Fibroblast of lung (primary cell): ENCODE data around the gene DUS1L. TPM values are rescaled to one million over a fixed set of nuclear protein-coding genes. Genes with fewer than 3 reads are reported as not detected.
A peak's percentile ranks its signal among the peaks of the same experiment; 100 is the strongest.
"Not testable (repeated sequence)": the region's sequence is repeated elsewhere in the genome, so short reads cannot be mapped to it uniquely, and the experiment has no call there.

Experiments used
- DNase-seq, 2 donors: peaks; one replicate each; pipeline versions ENCODE4 v3.0.0 to v3.0.0-alpha.2; 2010; ENCODE audit warnings: low read depth in 2 of 2
- H2AFZ ChIP-seq: 2 replicates; pipeline ENCODE4 v1.5.1; 2012; ENCODE audit warnings: low read length, control low read depth, inconsistent platforms
- H3K27ac ChIP-seq: 2 replicates; pipeline ENCODE4 v1.5.1; 2011; ENCODE audit warnings: low read length, control low read depth; ENCODE audit not compliant: insufficient read depth
- H3K27me3 ChIP-seq: 2 replicates; pipeline ENCODE4 v1.5.1; 2011; ENCODE audit warnings: mild to moderate bottlenecking, low read length; ENCODE audit not compliant: control insufficient read depth, insufficient read depth
- H3K36me3 ChIP-seq: 2 replicates; pipeline ENCODE4 v1.5.1; 2011; ENCODE audit warnings: low read length; ENCODE audit not compliant: control insufficient read depth, insufficient read depth
- H3K4me1 ChIP-seq: 2 replicates; pipeline ENCODE4 v1.5.1; 2011; ENCODE audit warnings: low read length; ENCODE audit not compliant: control insufficient read depth, insufficient read depth; ENCODE audit errors: extremely low read depth
- H3K4me2 ChIP-seq: 2 replicates; pipeline ENCODE4 v1.5.1; 2011; ENCODE audit warnings: low read length, control low read depth; ENCODE audit not compliant: insufficient read depth; ENCODE audit errors: extremely low read depth
- H3K4me3 ChIP-seq, 4 experiments: fragments of 200-600 bp in 1 of 4; sonication (generic) in 1 of 4; replicated peaks in 1 of 4; 2 replicates each; pipeline ENCODE4 v1.5.1; 2011 to 2016; ENCODE audit warnings: low read length in 4 of 4, low read depth in 3 of 4, mild to moderate bottlenecking in 3 of 4, control low read depth in 2 of 4, inconsistent platforms in 1 of 4, mixed read lengths in 1 of 4; ENCODE audit not compliant: insufficient read depth in 1 of 4; ENCODE audit errors: control extremely low read depth in 1 of 4
- H3K79me2 ChIP-seq: 2 replicates; pipeline ENCODE4 v1.5.1; 2012; ENCODE audit warnings: mild to moderate bottlenecking, low read length, inconsistent platforms; ENCODE audit not compliant: control insufficient read depth, insufficient read depth
- H3K9ac ChIP-seq: 2 replicates; pipeline ENCODE4 v1.5.1; 2011; ENCODE audit warnings: mild to moderate bottlenecking, low read length, control low read depth; ENCODE audit not compliant: insufficient read depth
- H3K9me3 ChIP-seq: 2 replicates; pipeline ENCODE4 v1.5.1; 2012; ENCODE audit warnings: low read depth, low read length; ENCODE audit not compliant: control insufficient read depth, insufficient read depth
- H4K20me1 ChIP-seq: 2 replicates; pipeline ENCODE4 v1.5.1; 2011; ENCODE audit warnings: low read length; ENCODE audit not compliant: control insufficient read depth, insufficient read depth; ENCODE audit errors: extremely low read depth
- CTCF ChIP-seq, 2 donors: IDR thresholded peaks in 1 of 2; conservative IDR thresholded peaks in 1 of 2; 1 replicate in 1 of 2; 2 replicates in 1 of 2; pipeline ENCODE4 v1.5.1; 2011 to 2012; ENCODE audit warnings: low read length in 2 of 2, control low read depth in 1 of 2, inconsistent platforms in 1 of 2, low read depth in 1 of 2, mild to moderate bottlenecking in 1 of 2
- EZH2 ChIP-seq: IDR thresholded peaks from 2 replicates; pipeline ENCODE4 v1.5.1; 2012; ENCODE audit warnings: low read length, control low read depth, mild to moderate bottlenecking; ENCODE audit errors: missing control alignments
- polyA plus RNA-seq, 2 donors: library from polyadenylated mRNA; depleted of rRNA in 1 of 2; stranded (reverse) in 1 of 2; unstranded in 1 of 2; fragments of >200 nt; gene quantifications; 2 replicates each; pipeline ENCODE4 v1.2.1, GENCODE V29; 2011 to 2012; ENCODE audit warnings: missing spikeins in 1 of 2
- total RNA-seq: library from RNA; depleted of rRNA; stranded (reverse); fragments of >200 nt; gene quantifications from 2 replicates; pipeline ENCODE4 v1.2.1, GENCODE V29; 2014

DUS1L gene
- total and polyA plus RNA-seq, 2 donors (not counting 1 experiment from before 2014, with no cell fraction given) = 24.6 to 41.0 TPM

- Histone ChIP-seq H4K20me1 (no peaks in the 10 kb centered on the region), H3K9me3 (no peaks in the 10 kb centered on the region), H3K4me2 (no peak overlapping the region), H2AFZ (no peak overlapping the region), H3K36me3 (no peaks in the 10 kb centered on the region), H3K79me2 (no peaks in the 10 kb centered on the region), H3K4me3 (no peak overlapping the region), H3K9ac (no peak overlapping the region), H3K4me1 (peaks cover 4% of the 10 kb centered on the region), H3K27ac (no peak overlapping the region), H3K27me3 (no peaks in the 10 kb centered on the region)
- TF ChIP-seq EZH2 = no peak
- DNase-seq = no peak
Measured at GRCh38 chr17:82039695-82040299, 25.8 kb downstream of the DUS1L start.

- H3K27me3 ChIP-seq, H3K9me3 ChIP-seq, H3K9ac ChIP-seq, H4K20me1 ChIP-seq, DNase-seq, H3K4me2 ChIP-seq, H3K79me2 ChIP-seq, H3K4me1 ChIP-seq, H3K27ac ChIP-seq, H2AFZ ChIP-seq, H3K36me3 ChIP-seq, H3K4me3 ChIP-seq: not testable (repeated sequence)
Measured at GRCh38 chr17:82038796-82039409, 26.7 kb downstream of the DUS1L start.

- Histone ChIP-seq H3K4me1 (peaks cover 4% of the 10 kb centered on the region), H3K4me3 (peak overlapping the region; percentile 30 to 83 (median 61)), H3K27me3 (no peaks in the 10 kb centered on the region), H4K20me1 (no peaks in the 10 kb centered on the region), H3K4me2 (peak overlapping the region; percentile 74), H3K9me3 (no peaks in the 10 kb centered on the region), H3K9ac (no peak overlapping the region), H3K79me2 (no peaks in the 10 kb centered on the region), H3K36me3 (no peaks in the 10 kb centered on the region), H3K27ac (no peak overlapping the region), H2AFZ (peak overlapping the region; percentile 75)
- DNase-seq = no peak
- TF ChIP-seq EZH2 = no peak
- TF ChIP-seq CTCF (conservative IDR thresholded peaks at IDR 0.05 in 1 of 2, IDR thresholded peaks at IDR 0.05 in 1 of 2; ENCODE audit: low read depth in 1 of 2, low read length in 2 of 2) = no peak
Measured at GRCh38 chr17:82037889-82038195, 27.8 kb downstream of the DUS1L start.
